ENCODE measurements around the gene HPSE2. TPM values are rescaled to one million over a fixed set of nuclear protein-coding genes. Genes with fewer than 3 reads are reported as not detected.

Gene HPSE2
- total RNA-seq, 1 donor, result not detected

GRCh38 chr10:98445200-98445812, 790.3 kb downstream of the HPSE2 start:
- H3K4me1 ChIP-seq (ENCODE audit: insufficient read depth, low read length), result peaks cover 30% of the 10 kb centered on the region
- no peaks in the 10 kb centered on the region for H3K9me3 ChIP-seq (ENCODE audit: low read depth, low read length)
- H3K4me3 ChIP-seq (ENCODE audit: low read length), result no peak overlapping the region
- H3K27me3 ChIP-seq (ENCODE audit: insufficient read depth, low read length), result no peaks in the 10 kb centered on the region

GRCh38 chr10:98444314-98445006, 791.2 kb downstream of the HPSE2 start:
- H3K4me3 ChIP-seq (ENCODE audit: low read length), result no peak overlapping the region
- H3K27me3 ChIP-seq (ENCODE audit: insufficient read depth, low read length), result no peaks in the 10 kb centered on the region
- H3K9me3 ChIP-seq (ENCODE audit: low read depth, low read length), result no peaks in the 10 kb centered on the region
- H3K4me1 ChIP-seq (ENCODE audit: insufficient read depth, low read length), result peaks cover 30% of the 10 kb centered on the region

- no peak overlapping the region for H3K4me3 ChIP-seq (ENCODE audit: low read length)
- peaks cover 2% of the 10 kb centered on the region for H3K4me1 ChIP-seq (ENCODE audit: insufficient read depth, low read length)
- H3K9me3 ChIP-seq (ENCODE audit: low read depth, low read length), result no peaks in the 10 kb centered on the region
- H3K27me3 ChIP-seq (ENCODE audit: insufficient read depth, low read length), result no peaks in the 10 kb centered on the region
These were observed 796.9 kb downstream of the HPSE2 start for GRCh38 chr10:98438715-98439114.

- peaks cover 2% of the 10 kb centered on the region for H3K4me1 ChIP-seq (ENCODE audit: insufficient read depth, low read length)
- H3K9me3 ChIP-seq (ENCODE audit: low read depth, low read length), result no peaks in the 10 kb centered on the region
- no peaks in the 10 kb centered on the region for H3K27me3 ChIP-seq (ENCODE audit: insufficient read depth, low read length)
- no peak overlapping the region for H3K4me3 ChIP-seq (ENCODE audit: low read length)
These were observed 798.9 kb downstream of the HPSE2 start for GRCh38 chr10:98436704-98437103.

GRCh38 chr10:98435178-98435577, 800.5 kb downstream of the HPSE2 start:
- H3K27me3 ChIP-seq (ENCODE audit: insufficient read depth, low read length), result no peaks in the 10 kb centered on the region

GRCh38 chr10:98433881-98434732, 801.5 kb downstream of the HPSE2 start:
- Histone ChIP-seq H3K27me3 (ENCODE audit: insufficient read depth, low read length) (no peaks in the 10 kb centered on the region), H3K9me3 (ENCODE audit: low read depth, low read length) (no peaks in the 10 kb centered on the region), H3K4me3 (ENCODE audit: low read length) (no peak overlapping the region), H3K4me1 (ENCODE audit: insufficient read depth, low read length) (no peaks in the 10 kb centered on the region)

More at GRCh38 chr10:98435178-98435577, 800.5 kb downstream of the HPSE2 start:
- H3K4me3 ChIP-seq (ENCODE audit: low read length), result no peak overlapping the region
- H3K4me1 ChIP-seq (ENCODE audit: insufficient read depth, low read length), result no peaks in the 10 kb centered on the region
- no peaks in the 10 kb centered on the region for H3K9me3 ChIP-seq (ENCODE audit: low read depth, low read length)

- no peak overlapping the region for H3K4me3 ChIP-seq (ENCODE audit: low read length)
- H3K27me3 ChIP-seq (ENCODE audit: insufficient read depth, low read length), result no peaks in the 10 kb centered on the region
- no peaks in the 10 kb centered on the region for H3K9me3 ChIP-seq (ENCODE audit: low read depth, low read length)
- H3K4me1 ChIP-seq (ENCODE audit: insufficient read depth, low read length), result no peaks in the 10 kb centered on the region
These were observed 802.3 kb downstream of the HPSE2 start for GRCh38 chr10:98433371-98433770.

GRCh38 chr10:98432330-98432729, 803.3 kb downstream of the HPSE2 start:
- no peaks in the 10 kb centered on the region for H3K27me3 ChIP-seq (ENCODE audit: insufficient read depth, low read length)
- no peak overlapping the region for H3K4me3 ChIP-seq (ENCODE audit: low read length)
- no peaks in the 10 kb centered on the region for H3K4me1 ChIP-seq (ENCODE audit: insufficient read depth, low read length)
- no peaks in the 10 kb centered on the region for H3K9me3 ChIP-seq (ENCODE audit: low read depth, low read length)

GRCh38 chr10:98431016-98431415, 804.6 kb downstream of the HPSE2 start:
- Histone ChIP-seq H3K4me1 (ENCODE audit: insufficient read depth, low read length) (no peaks in the 10 kb centered on the region), H3K27me3 (ENCODE audit: insufficient read depth, low read length) (no peaks in the 10 kb centered on the region), H3K4me3 (ENCODE audit: low read length) (no peak overlapping the region), H3K9me3 (ENCODE audit: low read depth, low read length) (no peaks in the 10 kb centered on the region)

GRCh38 chr10:98430427-98430826, 805.2 kb downstream of the HPSE2 start:
- H3K4me1 ChIP-seq (ENCODE audit: insufficient read depth, low read length), result no peaks in the 10 kb centered on the region
- H3K9me3 ChIP-seq (ENCODE audit: low read depth, low read length), result no peaks in the 10 kb centered on the region
- no peaks in the 10 kb centered on the region for H3K27me3 ChIP-seq (ENCODE audit: insufficient read depth, low read length)
- H3K4me3 ChIP-seq (ENCODE audit: low read length), result no peak overlapping the region

GRCh38 chr10:98429320-98430072, 806.2 kb downstream of the HPSE2 start:
- Histone ChIP-seq H3K27me3 (ENCODE audit: insufficient read depth, low read length) (no peaks in the 10 kb centered on the region), H3K4me1 (ENCODE audit: insufficient read depth, low read length) (no peaks in the 10 kb centered on the region), H3K4me3 (ENCODE audit: low read length) (no peak overlapping the region)

GRCh38 chr10:98427011-98427515, 808.6 kb downstream of the HPSE2 start:
- H3K27me3 ChIP-seq (ENCODE audit: insufficient read depth, low read length), result no peaks in the 10 kb centered on the region
- H3K4me1 ChIP-seq (ENCODE audit: insufficient read depth, low read length), result no peaks in the 10 kb centered on the region
- H3K4me3 ChIP-seq (ENCODE audit: low read length), result no peak overlapping the region
- no peaks in the 10 kb centered on the region for H3K9me3 ChIP-seq (ENCODE audit: low read depth, low read length)

More at GRCh38 chr10:98429320-98430072, 806.2 kb downstream of the HPSE2 start:
- no peaks in the 10 kb centered on the region for H3K9me3 ChIP-seq (ENCODE audit: low read depth, low read length)

GRCh38 chr10:98425511-98426352, 809.9 kb downstream of the HPSE2 start:
- H3K4me3 ChIP-seq (ENCODE audit: low read length), result no peak overlapping the region
- no peaks in the 10 kb centered on the region for H3K4me1 ChIP-seq (ENCODE audit: insufficient read depth, low read length)
- H3K9me3 ChIP-seq (ENCODE audit: low read depth, low read length), result no peaks in the 10 kb centered on the region
- H3K27me3 ChIP-seq (ENCODE audit: insufficient read depth, low read length), result no peaks in the 10 kb centered on the region

Measured in mononuclear cell (primary cell).